PFSK-1 (cell line): ENCODE results near the gene DPCD.

Experiments
- FOXP2 ChIP-seq: optimal IDR thresholded peaks from 2 replicates; pipeline ENCODE3; 2011; ENCODE audit warnings: borderline replicate concordance, control low read depth, inconsistent platforms; ENCODE audit not compliant: insufficient read depth; ENCODE audit errors: extremely low read length, extremely low read depth
- POLR2AphosphoS5 ChIP-seq: IDR thresholded peaks from 2 replicates; pipeline ENCODE4 v1.6.1; 2012; ENCODE audit warnings: low read depth, mild to moderate bottlenecking, control low read depth, low read length, moderate library complexity
- SIN3A ChIP-seq: IDR thresholded peaks from 2 replicates; pipeline ENCODE4 v1.6.1; 2012; ENCODE audit warnings: mild to moderate bottlenecking, low read length, moderate library complexity, borderline replicate concordance; ENCODE audit not compliant: insufficient read depth
- TAF1 ChIP-seq: IDR thresholded peaks from 2 replicates; pipeline ENCODE4 v1.6.1; 2012; ENCODE audit warnings: low read length, control low read depth, borderline replicate concordance; ENCODE audit not compliant: insufficient read depth
- TF ChIP-seq, protein P1 (sequence below), 2 experiments: IDR thresholded peaks; 2 replicates each; pipeline versions ENCODE4 v1.6.1 to v1.8.0; 2011 to 2012; ENCODE audit warnings: low read depth in 2 of 2, low read length in 2 of 2, control low read depth in 1 of 2, inconsistent platforms in 1 of 2, mild to moderate bottlenecking in 1 of 2, moderate library complexity in 1 of 2; ENCODE audit not compliant: insufficient read depth in 1 of 2

DPCD gene

DNA sequence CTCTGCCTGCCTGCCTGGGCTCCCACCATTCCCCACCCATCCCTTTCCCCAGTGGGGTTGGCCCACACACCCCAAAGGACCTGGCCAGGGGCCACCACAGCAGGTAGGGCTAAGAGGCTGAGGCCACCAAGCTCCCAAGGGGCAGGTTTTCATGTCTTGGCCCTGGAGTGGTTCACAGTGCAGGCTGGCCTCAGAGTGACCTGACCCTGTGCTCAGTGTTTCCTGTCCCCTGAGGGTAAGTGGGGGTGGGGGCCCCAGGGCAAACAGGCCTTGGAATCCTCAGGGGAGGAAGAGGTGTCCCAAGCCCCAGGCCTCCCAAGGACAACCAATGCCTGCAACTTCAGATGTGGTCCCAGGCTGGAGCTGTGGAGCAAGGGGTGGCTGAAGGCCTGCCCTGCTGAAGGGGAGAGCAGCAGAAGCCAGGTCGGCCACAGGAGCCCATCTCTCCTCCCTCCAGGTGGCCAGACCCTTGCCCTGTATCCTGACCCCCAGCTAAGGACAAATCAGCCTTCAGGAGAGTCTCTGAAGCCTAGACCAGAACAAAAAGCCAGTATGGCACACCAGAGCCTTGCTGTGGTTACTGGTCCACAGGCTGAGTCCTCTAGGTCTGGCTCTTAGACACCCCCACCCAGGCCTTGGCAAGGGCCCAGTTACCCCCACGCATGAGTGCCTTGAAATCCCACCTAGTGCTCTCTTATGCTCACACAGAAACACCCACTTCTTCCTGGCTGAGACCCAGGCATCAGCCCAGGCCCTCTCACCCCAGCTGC is 27.6 kb upstream of the DPCD start:
- TF ChIP-seq SIN3A (no peak), TAF1 (no peak), FOXP2 (no peak), POLR2AphosphoS5 (no peak)
- TF ChIP-seq, protein P1, sequence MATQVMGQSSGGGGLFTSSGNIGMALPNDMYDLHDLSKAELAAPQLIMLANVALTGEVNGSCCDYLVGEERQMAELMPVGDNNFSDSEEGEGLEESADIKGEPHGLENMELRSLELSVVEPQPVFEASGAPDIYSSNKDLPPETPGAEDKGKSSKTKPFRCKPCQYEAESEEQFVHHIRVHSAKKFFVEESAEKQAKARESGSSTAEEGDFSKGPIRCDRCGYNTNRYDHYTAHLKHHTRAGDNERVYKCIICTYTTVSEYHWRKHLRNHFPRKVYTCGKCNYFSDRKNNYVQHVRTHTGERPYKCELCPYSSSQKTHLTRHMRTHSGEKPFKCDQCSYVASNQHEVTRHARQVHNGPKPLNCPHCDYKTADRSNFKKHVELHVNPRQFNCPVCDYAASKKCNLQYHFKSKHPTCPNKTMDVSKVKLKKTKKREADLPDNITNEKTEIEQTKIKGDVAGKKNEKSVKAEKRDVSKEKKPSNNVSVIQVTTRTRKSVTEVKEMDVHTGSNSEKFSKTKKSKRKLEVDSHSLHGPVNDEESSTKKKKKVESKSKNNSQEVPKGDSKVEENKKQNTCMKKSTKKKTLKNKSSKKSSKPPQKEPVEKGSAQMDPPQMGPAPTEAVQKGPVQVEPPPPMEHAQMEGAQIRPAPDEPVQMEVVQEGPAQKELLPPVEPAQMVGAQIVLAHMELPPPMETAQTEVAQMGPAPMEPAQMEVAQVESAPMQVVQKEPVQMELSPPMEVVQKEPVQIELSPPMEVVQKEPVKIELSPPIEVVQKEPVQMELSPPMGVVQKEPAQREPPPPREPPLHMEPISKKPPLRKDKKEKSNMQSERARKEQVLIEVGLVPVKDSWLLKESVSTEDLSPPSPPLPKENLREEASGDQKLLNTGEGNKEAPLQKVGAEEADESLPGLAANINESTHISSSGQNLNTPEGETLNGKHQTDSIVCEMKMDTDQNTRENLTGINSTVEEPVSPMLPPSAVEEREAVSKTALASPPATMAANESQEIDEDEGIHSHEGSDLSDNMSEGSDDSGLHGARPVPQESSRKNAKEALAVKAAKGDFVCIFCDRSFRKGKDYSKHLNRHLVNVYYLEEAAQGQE (IDR thresholded peaks at IDR 0.05; ENCODE audit: insufficient read depth in 1 of 2, low read depth in 2 of 2, low read length in 2 of 2), result no peak

DNA sequence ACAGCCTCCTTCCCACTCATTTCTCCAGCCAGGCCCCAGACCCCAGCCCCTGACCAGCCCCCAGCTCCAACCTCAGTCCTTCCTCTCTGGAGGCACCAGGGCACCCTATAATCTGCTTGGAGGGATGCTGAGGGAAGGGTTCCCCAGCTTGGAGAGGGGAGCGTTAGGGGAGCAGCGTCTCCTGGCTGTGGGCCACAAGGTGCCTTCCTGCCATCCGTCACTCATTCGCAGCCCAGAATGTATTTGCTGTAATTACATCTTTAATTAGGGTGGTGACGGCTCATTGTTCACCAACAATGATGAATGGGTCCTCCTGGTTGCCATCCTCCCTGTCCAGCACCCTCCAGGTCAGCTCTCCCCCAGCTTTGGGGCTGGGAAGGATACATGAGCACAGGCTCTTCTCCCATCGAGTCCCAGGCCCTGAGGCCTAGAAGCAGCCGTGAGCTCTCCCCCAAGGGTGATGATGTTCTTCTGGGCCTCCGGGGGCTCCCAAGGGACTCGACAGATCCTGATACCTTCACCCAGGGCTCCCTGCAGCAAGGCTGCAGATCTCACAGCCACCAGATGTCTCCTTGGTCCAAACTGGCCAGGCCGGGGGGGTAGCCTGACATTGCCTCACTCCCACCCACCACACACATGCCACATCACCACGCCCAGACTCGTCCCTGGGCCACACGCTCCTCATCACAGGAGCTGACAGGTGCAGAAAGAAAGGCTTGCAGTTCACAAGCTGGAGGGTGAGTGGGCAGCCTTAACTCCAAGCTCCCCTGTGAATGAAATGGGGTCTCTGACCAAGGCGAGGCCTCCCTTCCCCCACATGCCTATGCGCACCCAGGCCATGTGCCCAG is 26.8 kb upstream of the DPCD start:
- TF ChIP-seq, protein P1 (IDR thresholded peaks at IDR 0.05; ENCODE audit: insufficient read depth in 1 of 2, low read depth in 2 of 2, low read length in 2 of 2), result no peak
- TF ChIP-seq POLR2AphosphoS5 (no peak), SIN3A (no peak), FOXP2 (no peak), TAF1 (no peak)

DNA sequence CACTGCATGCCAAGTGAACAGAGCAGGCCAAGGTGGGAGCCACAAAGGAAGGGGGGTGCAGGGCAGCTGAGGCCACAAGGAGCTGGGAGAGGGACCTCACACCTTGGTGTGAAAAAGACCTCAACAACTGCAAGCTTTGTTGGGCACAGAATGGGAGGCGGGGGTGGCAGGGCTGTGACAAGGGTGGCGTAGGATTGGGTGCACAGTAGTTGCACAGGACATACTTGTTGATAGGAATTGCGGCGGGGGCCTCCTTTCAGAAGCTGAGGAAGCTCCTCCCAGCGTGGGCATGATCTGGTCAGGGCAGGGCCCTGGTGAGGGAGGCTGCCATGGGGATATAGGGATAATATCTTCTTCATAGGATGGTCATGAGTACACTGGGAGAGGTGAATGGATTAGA is 25.9 kb upstream of the DPCD start:
- TF ChIP-seq TAF1 (no peak), SIN3A (no peak), FOXP2 (no peak), POLR2AphosphoS5 (no peak)
- TF ChIP-seq, protein P1 (IDR thresholded peaks at IDR 0.05; ENCODE audit: insufficient read depth in 1 of 2, low read depth in 2 of 2, low read length in 2 of 2), result no peak

DNA sequence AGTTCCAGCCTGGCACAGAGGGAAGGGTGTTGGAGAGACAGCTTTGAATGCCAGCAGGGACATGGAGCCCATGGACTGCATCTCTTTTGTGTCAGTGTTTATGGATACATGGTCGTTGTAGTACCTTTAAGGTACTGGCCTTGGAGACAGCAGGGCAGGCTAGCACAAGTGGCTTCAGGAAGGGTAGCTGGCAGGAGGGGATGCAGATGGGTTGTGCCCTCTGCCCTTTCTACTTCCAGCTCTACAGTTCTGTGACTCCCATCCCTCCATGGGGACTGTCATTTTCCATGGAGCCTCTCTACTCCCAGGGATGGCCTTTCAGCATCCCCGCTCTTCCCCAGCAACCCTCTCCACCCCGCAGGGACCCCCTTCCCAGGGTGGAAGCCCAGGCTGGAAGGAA is 25.1 kb upstream of the DPCD start:
- TF ChIP-seq POLR2AphosphoS5, result no peak
- TF ChIP-seq SIN3A, result no peak
- TF ChIP-seq, protein P1 (IDR thresholded peaks at IDR 0.05; ENCODE audit: insufficient read depth in 1 of 2, low read depth in 2 of 2, low read length in 2 of 2), result no peak
- no peak for TF ChIP-seq TAF1
- no peak for TF ChIP-seq FOXP2
